Gastroesophageal sphincter (tissue), 4 donors: ENCODE results near the gene EPHB1. TPM values are rescaled to one million over a fixed set of nuclear protein-coding genes. Genes with fewer than 3 reads are reported as not detected.

Source experiments
- ATAC-seq: fragments of 150-250 bp; one replicate; pipeline ENCODE4 v1.9.1; 2016; ENCODE audit warnings: mild to moderate bottlenecking, moderate library complexity
- H3K27ac ChIP-seq, 4 donors: fragments of 200-600 bp; sonication (generic) in 3 of 4; 1 replicate in 3 of 4; 2 replicates in 1 of 4; pipeline ENCODE4 v1.5.1; 2016 to 2019
- H3K27me3 ChIP-seq: fragments of 200-600 bp; sonication (generic); one replicate; pipeline ENCODE4 v1.5.1; 2019
- H3K36me3 ChIP-seq, 2 donors: fragments of 200-600 bp; sonication (generic); one replicate each; pipeline ENCODE4 v1.5.1; 2019; ENCODE audit warnings: control low read depth in 1 of 2
- H3K4me1 ChIP-seq, 3 donors: fragments of 200-600 bp; sonication (generic); 1 replicate in 2 of 3; 2 replicates in 1 of 3; pipeline ENCODE4 v1.5.1; 2016 to 2019; ENCODE audit warnings: control low read depth in 2 of 3
- H3K4me3 ChIP-seq, 2 donors: fragments of 200-600 bp; sonication (generic); one replicate each; pipeline ENCODE4 v1.5.1; 2019; ENCODE audit warnings: mild to moderate bottlenecking in 1 of 2, moderate library complexity in 1 of 2
- H3K9me3 ChIP-seq, 3 donors: fragments of 200-600 bp; sonication (generic); one replicate each; pipeline ENCODE4 v1.5.1; 2017 to 2019; ENCODE audit warnings: control low read depth in 2 of 3
- EP300 ChIP-seq: sonication (generic); formaldehyde crosslinking; IDR thresholded peaks from one replicate; pipeline ENCODE4 v1.6.1; 2017; ENCODE audit warnings: antibody characterized with exemption, mild to moderate bottlenecking
- POLR2A ChIP-seq, 2 donors: fragments of 450-650 bp; IDR thresholded peaks; one replicate each; pipeline ENCODE4 v1.6.1; 2017; ENCODE audit warnings: antibody characterized with exemption in 2 of 2, mild to moderate bottlenecking in 2 of 2, moderate library complexity in 1 of 2
- POLR2AphosphoS5 ChIP-seq: sonication (generic); formaldehyde crosslinking; IDR thresholded peaks from one replicate; pipeline ENCODE4 v1.6.1; 2017; ENCODE audit warnings: antibody characterized with exemption
- WGBS, 2 donors: methylation state at CpG; one replicate each; pipeline ENCODE4 v1.1.5; 2018; ENCODE audit warnings: low coverage in 1 of 2; 5-methylcytosine and 5-hydroxymethylcytosine counted together
- total RNA-seq, 4 donors: library from RNA; depleted of rRNA; stranded (reverse); fragments of >200 nt; gene quantifications; one replicate each; pipeline ENCODE4 v1.1.0, GENCODE V29; 2016
- TF ChIP-seq, protein P1 (sequence below), 4 experiments: fragments of 200-600 bp in 2 of 4; fragments of 450-650 bp in 2 of 4; sonication (generic) in 1 of 4; IDR thresholded peaks; one replicate each; pipeline ENCODE4 v1.5.1; 2017 to 2019; ENCODE audit warnings: antibody characterized with exemption in 4 of 4, mild to moderate bottlenecking in 2 of 4, moderate library complexity in 2 of 4

Gene EPHB1
- total RNA-seq, 4 donors from 2014 or later: 0.81 to 5.7 (median 2.5) TPM; not detected in 1

DNA sequence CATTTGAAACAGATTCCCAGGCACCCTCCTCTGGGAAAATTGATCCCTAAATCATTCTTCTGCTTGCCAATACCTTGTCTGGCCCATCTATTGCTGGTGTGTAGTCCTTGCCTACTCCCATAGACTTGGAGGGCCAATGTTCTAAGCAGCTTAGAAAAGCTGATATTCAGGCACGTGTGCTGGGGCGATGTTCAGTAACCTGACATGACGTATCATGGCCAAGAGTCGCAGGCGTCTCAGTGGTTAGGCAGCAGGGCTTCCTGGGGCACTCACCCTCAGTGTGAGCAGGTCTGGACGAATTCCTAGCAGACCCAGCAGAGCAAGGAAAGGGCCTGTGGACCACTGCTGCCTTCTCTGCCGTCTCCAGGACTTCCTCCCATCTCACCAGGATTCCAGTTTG is 21.6 kb downstream of the EPHB1 start:
- no peak for ATAC-seq
- TF ChIP-seq, protein P1, sequence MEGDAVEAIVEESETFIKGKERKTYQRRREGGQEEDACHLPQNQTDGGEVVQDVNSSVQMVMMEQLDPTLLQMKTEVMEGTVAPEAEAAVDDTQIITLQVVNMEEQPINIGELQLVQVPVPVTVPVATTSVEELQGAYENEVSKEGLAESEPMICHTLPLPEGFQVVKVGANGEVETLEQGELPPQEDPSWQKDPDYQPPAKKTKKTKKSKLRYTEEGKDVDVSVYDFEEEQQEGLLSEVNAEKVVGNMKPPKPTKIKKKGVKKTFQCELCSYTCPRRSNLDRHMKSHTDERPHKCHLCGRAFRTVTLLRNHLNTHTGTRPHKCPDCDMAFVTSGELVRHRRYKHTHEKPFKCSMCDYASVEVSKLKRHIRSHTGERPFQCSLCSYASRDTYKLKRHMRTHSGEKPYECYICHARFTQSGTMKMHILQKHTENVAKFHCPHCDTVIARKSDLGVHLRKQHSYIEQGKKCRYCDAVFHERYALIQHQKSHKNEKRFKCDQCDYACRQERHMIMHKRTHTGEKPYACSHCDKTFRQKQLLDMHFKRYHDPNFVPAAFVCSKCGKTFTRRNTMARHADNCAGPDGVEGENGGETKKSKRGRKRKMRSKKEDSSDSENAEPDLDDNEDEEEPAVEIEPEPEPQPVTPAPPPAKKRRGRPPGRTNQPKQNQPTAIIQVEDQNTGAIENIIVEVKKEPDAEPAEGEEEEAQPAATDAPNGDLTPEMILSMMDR (IDR thresholded peaks at IDR 0.05): no peak
- no peak for TF ChIP-seq EP300
- no peak for TF ChIP-seq POLR2AphosphoS5
- no peak for TF ChIP-seq POLR2A (IDR thresholded peaks at IDR 0.05)
- Histone ChIP-seq H3K4me1 (no peaks in the 10 kb centered on the region), H3K36me3 (no peaks in the 10 kb centered on the region), H3K9me3 (no peaks in the 10 kb centered on the region), H3K4me3 (no peak overlapping the region), H3K27me3 (no peaks in the 10 kb centered on the region), H3K27ac (no peak overlapping the region)
- 79 to 80% methylated on average over 1 to 2 of the region's 7 CpGs for WGBS, 2 donors

DNA sequence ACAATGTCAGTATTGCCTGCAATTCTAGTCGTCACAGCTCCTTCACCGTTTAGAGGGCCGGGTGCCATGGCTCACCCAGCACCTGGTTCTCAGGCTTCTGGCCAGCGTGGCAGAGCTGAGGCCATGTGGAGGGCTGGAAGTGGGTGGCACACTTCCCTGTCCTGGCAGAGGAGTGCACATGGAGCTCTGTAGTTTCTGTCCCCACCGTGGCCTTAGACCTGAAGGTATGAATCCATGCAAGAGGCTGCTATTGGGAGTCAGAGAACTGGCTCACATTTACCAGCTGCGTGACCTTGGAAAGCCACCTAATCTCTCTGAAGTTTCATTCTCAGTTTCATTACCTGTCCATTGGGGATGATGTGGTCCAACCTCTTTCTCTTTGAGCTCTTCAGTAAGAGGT is 22.2 kb downstream of the EPHB1 start:
- Histone ChIP-seq H3K27ac (no peak overlapping the region), H3K9me3 (no peaks in the 10 kb centered on the region), H3K4me1 (no peaks in the 10 kb centered on the region), H3K4me3 (no peak overlapping the region), H3K27me3 (no peaks in the 10 kb centered on the region), H3K36me3 (no peaks in the 10 kb centered on the region)
- 76 to 85% methylated on average over 4 to 5 of the region's 6 CpGs for WGBS, 2 donors
- ATAC-seq: no peak
- no peak for TF ChIP-seq EP300
- TF ChIP-seq, protein P1 (IDR thresholded peaks at IDR 0.05): no peak
- no peak for TF ChIP-seq POLR2AphosphoS5
- TF ChIP-seq POLR2A (IDR thresholded peaks at IDR 0.05): no peak

DNA sequence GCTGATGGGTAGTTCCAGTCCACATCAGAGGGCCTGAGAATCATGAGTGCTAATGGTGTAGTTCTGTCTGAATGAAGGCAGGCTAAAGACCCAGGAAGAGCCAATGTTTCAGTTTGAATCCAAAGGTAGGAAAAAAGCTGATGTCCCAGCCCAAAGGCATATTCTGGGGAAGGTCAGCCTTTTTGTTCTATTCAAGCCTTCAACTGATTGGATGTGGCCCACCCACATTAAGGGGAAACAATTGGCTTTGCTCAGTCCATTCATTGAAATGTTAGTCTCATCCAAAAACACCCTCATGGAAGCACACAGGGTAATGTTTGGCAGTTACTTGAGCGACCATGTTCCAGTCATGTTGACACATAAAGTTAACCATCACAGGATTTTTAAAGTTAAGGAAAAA is 25.9 kb downstream of the EPHB1 start:
- no peak for TF ChIP-seq EP300
- no peak for TF ChIP-seq POLR2A (IDR thresholded peaks at IDR 0.05)
- TF ChIP-seq POLR2AphosphoS5: no peak
- TF ChIP-seq, protein P1 (IDR thresholded peaks at IDR 0.05): no peak
- H3K36me3 ChIP-seq: no peaks in the 10 kb centered on the region
- whole genome bisulfite sequencing, 2 donors: 92% methylated on average over 1 of the region's 1 CpG; no CpG with 5 or more reads in 1 of the 2 donors
- H3K27me3 ChIP-seq: no peaks in the 10 kb centered on the region
- no peaks in the 10 kb centered on the region for H3K9me3 ChIP-seq
- ATAC-seq: no peak
- no peak overlapping the region for H3K27ac ChIP-seq
- H3K4me1 ChIP-seq: no peaks in the 10 kb centered on the region
- no peak overlapping the region for H3K4me3 ChIP-seq

DNA sequence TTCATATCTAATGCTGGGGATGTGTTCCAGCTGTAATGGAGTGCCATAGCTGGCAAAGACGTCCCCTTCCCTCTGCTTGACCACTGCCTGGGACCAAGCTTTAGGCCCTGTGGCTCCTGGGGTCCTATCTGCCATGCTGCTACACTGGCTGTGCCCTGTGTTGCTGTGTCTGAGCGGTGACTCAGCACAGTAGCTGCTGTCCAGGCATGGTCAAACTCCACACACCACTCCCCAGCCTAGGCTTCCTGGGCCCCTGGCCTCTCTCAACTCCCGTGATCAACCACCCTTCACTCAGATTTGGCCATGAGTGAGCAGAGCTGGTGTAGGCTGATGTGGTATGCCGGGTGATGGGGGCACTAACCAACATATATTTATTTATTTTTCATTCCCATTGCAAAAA is 27.0 kb downstream of the EPHB1 start:
- no peak for ATAC-seq
- H3K36me3 ChIP-seq: no peaks in the 10 kb centered on the region
- no peak overlapping the region for H3K4me3 ChIP-seq
- WGBS, 2 donors: 88 to 100% methylated on average over 1 of the region's 4 CpGs
- H3K27ac ChIP-seq: no peak overlapping the region
- H3K9me3 ChIP-seq: no peaks in the 10 kb centered on the region
- H3K27me3 ChIP-seq: no peaks in the 10 kb centered on the region
- no peaks in the 10 kb centered on the region for H3K4me1 ChIP-seq
- TF ChIP-seq, protein P1 (IDR thresholded peaks at IDR 0.05): no peak
- no peak for TF ChIP-seq EP300
- TF ChIP-seq POLR2A (IDR thresholded peaks at IDR 0.05): no peak
- no peak for TF ChIP-seq POLR2AphosphoS5

DNA sequence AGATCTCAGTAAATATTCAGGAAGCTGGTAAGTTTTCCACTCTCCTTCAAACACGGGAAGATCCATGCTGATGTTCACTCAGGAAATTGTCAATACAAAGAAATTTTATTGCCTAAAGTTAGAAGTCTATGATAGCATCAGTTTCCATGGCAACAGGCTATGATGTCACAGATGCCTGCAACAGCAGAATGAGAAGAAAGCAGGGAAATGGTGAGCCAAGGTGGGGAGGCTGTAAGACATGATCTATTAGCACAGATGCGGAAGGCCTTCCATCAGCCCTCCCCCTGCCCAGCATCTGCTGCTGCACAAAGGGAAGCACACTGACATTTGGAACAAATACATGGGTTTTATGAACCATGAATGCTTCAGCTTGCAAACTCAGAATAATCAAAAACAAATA is 28.6 kb downstream of the EPHB1 start:
- WGBS, 2 donors: 71 to 75% methylated on average over 2 of the region's 2 CpGs
- TF ChIP-seq, protein P1 (IDR thresholded peaks at IDR 0.05): no peak
- TF ChIP-seq EP300: no peak
- TF ChIP-seq POLR2A (IDR thresholded peaks at IDR 0.05): no peak
- no peak for TF ChIP-seq POLR2AphosphoS5

More for the DNA sequence above, 28.6 kb downstream of the EPHB1 start:
- ATAC-seq: no peak
- Histone ChIP-seq H3K27ac (no peak overlapping the region), H3K4me3 (no peak overlapping the region), H3K27me3 (no peaks in the 10 kb centered on the region), H3K4me1 (no peaks in the 10 kb centered on the region), H3K36me3 (no peaks in the 10 kb centered on the region), H3K9me3 (no peaks in the 10 kb centered on the region)
